HG02973 (cell line): ENCODE results near the gene MAGEA9.
"Not testable (repeated sequence)": the region's sequence is repeated elsewhere in the genome, so short reads cannot be mapped to it uniquely, and the experiment has no call there.

Experiments used
- ATAC-seq: cut with Tn5 transposase; IDR thresholded peaks from one replicate; pipeline ENCODE4 v1.9.1; 2021; ENCODE audit warnings: moderate library complexity; ENCODE audit not compliant: unreplicated experiment

The MAGEA9 gene, protein sequence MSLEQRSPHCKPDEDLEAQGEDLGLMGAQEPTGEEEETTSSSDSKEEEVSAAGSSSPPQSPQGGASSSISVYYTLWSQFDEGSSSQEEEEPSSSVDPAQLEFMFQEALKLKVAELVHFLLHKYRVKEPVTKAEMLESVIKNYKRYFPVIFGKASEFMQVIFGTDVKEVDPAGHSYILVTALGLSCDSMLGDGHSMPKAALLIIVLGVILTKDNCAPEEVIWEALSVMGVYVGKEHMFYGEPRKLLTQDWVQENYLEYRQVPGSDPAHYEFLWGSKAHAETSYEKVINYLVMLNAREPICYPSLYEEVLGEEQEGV

DNA sequence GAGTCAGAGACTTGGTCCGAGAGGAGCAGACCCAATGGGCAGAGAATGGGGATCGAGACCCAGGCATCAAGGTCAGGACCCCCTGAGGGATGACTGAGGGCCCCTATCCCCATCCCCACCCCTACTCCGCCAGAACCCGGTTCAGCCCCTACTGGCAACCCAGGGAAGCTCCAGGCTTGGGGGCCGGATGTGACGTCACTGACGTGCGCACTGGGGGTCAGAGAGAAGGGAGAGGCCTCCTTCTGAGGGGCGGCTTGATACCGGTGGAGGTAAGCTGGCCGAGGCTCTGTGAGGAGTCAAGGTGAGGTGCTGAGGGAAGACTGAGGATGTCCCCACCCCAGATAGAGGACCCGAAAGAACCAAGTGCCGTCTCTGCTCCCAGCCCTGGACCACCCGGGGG, at the start of gene MAGEA9:
Gene MAGEA9, plus strand, starts transcription at position 204 of the 400 bp plus-strand sequence. CDS start 4,281 bp downstream, outside the sequence.
- ATAC-seq, result not testable (repeated sequence)

DNA sequence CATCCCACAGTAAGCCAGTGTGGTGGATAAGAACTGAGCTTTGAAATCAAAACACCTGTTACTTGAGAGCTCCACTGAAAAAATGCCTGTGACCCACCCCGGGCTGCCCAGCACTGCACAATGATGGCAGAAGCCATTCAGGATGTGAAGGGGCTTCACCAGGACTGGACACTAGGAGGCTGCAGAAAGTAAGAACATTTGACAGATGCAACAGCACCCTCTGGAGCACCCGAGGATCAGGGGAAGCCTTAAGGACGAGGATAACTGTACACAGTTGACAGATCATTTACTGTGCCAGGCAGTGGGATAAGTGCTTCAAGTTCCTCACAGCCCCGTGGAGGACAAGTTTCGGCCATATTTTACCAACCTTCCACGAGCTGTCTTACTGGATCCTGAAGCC, 39.5 kb upstream of the MAGEA9 start:
- ATAC-seq, result not testable (repeated sequence)

DNA sequence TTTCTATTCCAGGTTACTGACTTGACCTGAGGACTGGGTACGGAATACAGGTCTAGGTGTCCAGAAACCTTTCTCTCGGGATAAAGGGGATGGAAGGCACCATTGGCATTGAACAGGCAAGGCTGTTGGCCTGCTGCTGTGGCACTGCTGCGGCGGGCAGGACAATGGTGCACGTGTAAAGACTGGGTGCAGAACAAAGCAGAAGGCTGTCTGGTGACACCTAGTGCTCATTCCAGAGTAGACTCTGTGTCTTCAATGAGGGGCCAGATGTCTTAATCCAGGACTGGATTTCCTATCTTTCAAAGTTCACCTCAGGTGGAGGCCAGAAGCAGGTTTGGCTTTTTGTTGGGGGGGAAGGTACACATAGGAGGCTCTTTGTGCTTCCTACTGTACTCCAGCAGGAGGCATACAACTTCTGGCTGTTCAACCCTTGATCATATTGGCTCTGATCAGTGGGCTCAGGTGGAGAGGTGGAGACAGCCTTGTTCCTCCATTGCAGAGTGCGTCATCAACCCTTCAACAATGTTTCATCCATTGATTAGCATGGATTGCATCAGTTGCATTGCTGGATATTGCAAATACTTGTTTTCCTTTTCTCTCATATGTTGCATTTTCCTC, 35.2 kb upstream of the MAGEA9 start:
- ATAC-seq, result not testable (repeated sequence)

DNA sequence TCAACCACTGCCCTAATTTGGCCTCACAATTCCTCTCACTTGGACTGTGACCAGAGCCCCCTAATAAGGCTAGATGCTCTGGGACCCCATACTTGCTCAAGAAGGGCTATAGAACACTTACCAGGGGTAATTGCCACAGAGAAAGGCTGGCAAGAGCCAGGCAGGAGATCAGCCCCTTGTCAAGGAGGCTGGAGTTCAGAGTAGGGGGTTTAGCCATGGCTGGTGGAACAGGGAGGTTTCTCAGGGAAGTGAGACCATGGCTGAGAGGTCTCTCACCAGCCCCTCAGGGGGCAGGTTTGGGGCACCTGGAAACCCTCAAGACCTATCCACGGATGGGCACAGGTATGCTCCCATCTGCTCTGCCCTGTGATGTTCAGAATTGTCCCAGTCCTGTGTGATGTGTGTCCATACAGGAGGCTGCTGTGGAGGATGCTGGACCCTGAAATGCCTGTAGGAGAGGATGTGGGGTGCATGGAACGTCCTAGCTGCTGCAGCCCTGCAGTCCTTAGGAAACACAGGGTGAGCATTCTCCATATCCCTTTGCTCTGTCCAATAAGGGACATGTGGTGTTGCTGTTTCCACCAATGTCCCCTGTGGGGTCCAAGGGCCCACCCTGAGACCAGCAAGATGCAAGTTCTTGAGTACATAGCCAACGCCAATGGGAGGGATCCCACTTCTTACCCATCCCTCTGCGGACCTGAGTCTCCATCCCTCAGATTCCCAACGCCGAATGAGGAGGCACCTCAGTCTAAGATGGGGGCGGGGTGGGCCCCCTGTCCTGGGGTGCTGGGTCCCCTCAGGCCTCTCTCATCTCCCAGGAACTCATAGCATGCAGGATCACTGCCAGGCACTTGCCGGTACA, 24.3 kb upstream of the MAGEA9 start:
- ATAC-seq, result no peak

DNA sequence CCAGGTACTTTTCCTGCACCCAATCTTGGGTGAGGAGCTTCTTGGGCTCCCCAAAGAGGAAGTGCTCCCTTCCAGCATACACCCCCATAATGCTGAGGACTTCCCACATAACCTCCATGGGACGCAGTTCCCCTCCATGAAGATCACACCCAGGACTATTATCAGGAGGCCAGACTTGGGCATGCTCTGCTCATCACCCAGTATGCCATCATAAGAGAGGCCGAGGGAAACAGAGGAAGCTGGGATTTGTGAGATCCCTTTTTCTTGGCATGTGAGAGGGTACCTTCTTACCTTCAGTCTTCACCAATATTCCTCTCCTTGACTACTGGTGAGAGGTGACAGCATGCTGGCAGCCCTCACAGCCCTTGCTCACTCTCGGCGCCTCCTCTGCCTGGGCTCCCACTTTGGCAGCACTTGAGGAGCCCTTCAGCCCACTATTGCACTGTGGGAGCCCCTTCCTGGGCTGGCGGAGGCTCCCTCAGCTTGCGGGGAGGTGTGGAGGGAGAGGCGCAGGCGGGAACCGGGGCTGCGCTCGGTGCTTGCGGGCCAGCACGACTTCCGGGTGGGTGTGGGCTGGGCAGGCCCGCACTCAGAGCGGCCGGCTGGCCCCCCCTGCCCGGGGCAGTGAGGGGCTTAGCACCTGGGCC, 23.5 kb upstream of the MAGEA9 start:
- no peak for ATAC-seq

DNA sequence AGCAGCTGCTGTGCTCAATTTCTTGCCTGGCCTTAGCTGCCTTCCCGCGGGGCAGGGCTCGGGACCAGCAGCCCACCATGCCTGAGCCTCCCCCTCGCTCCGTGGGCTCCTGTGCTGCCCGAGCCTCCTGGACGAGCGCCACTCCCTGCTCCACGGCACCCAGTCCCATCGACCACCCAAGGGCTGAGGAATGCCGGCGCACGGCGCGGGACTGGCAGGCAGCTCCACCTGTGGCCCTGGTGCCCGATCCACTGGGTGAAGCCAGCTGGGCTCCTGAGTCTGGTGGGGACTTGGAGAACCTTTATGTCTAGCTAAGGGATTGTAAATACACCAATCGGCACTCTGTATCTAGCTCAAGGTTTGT, 23.0 kb upstream of the MAGEA9 start:
- ATAC-seq, result not testable (repeated sequence)

DNA sequence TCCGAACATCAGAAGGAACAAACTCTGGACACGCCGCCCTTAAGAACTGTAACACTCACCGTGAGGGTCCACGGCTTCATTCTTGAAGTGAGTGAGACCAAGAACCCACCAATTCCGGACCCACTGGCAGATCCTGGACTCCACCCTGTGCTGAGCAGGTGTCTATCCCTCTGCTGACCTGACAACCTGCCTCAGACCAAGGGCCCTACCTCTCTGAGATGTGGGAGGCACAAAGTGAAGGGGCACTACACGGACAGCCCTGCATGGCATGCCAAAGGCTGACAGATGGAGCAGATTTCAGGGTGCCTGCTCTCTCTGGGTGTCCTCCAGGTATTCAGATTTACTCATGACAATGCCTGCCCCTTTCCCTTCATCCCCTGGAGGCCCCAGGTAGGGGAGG, 21.9 kb upstream of the MAGEA9 start:
- no peak for ATAC-seq

DNA sequence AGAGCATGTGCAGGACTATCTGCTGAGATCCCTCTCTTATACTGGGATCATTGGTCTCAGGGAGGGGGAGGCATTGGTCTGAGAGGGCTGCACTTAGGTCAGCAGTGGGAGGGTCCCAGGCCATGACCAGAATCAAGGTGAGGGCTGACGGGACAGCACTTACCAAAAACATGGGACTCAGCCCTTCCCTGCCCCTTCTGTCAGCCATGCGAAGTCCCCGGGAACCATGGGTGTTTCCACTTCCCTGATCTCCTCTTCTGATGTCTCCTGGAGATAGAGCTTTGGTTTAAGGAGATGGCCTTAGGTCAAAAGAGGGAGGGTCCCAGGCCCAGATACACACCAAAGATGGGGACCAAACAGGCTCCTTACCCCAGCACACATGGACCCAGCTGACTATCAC, 20.8 kb upstream of the MAGEA9 start:
- no peak for ATAC-seq

DNA sequence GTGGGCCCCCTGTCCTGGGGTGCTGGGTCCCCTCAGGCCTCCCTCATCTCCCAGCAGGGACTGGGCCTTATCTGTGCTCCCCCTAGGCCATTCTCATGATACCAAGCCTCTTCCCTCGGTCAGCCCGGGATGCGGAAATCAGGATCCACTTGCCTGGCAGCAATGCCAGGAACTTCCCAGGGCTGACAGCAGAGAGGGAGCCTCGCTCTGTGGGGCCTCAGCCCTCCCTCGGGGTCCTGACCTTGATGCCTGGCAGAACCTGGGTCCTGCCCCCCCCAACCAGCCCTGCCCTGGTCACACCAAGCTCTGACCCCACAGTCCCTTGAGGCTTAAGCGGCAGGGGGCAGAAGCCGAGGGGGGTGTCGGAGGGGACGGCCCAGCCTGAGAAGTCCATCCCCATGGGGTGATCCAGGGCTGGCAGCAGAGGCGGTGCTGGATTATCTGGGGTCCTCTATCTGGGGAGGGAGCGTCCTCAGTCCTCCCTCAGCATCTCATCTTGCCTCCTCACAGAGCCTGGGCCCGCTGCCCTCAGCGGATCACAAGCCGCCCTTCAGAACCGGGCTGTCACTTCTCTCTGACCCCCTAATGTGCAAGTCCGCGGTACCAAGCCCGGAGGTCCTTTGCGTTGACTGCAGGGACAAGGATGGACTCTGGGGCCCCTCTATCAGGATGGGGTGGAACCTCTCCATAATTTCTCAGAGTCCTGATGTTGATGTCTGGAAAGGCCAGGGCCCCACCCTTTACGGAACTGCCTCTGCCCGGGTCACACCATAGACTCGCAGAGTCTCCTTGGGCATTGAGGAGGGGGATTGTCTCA, 19.7 kb upstream of the MAGEA9 start:
- ATAC-seq, result not testable (repeated sequence)

DNA sequence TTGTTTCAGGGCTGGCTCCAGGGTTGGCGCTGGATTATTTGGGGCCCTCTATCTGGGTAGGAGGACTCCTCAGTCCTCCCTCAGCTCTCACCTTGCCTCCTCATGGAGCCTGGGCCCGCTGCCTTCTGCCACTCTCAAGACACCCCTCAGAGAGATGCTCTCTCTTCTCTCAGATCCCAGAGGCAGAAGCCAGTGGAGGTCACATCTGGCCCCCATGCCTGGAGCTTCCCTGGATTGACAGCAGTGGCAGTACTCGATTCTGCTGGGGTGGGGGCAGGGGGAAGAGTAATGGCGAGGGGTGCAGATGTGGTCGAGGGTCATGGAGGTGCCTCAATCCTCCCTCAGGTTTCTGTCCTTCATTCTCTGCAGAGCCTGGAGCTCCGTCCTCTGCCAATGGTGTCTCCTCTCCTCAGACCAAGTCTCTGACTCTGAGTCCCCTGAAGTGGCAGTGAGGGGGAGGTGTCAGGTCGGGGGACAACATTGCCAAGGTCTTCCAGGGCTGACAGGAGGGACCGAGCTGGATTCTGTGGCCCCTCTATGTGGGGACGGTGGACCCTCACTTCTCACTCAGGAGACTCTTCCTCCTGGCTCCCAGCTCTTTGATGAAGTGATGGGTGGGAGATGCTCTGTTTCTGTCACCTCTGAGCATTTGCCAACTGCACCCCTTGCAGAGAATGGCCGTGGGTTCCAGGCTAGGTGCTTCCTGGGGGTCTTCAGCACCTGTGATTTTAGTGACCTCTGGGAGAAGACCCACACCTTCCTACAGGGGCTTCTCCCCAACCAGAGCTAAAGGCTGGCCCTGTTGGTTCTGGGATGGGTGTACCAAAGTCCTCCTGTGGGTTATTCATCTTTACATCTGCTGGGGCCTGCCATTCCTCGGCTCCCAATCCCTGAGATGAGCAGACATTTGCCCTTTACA, 18.8 kb upstream of the MAGEA9 start:
- ATAC-seq, result no peak

DNA sequence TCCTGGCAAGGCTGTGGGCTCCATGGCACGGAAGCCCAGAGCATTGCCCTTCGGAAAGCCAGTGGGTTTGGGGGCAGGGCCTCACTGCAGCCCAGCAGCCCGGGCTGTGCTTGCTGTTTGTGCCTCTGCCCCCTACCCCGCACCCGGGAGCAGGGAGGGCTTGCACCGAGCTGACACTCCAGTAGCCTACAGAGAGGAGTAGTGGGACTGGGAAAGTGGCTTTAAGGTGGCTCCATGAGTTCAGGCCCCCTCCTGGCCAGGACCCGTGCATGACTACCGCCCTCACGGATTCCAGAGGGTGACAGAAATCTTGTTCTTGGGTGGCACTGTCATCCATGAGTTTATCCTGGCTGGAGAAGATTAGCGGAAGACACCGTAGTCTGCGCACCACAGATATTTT, 11.4 kb upstream of the MAGEA9 start:
- ATAC-seq, result not testable (repeated sequence)

DNA sequence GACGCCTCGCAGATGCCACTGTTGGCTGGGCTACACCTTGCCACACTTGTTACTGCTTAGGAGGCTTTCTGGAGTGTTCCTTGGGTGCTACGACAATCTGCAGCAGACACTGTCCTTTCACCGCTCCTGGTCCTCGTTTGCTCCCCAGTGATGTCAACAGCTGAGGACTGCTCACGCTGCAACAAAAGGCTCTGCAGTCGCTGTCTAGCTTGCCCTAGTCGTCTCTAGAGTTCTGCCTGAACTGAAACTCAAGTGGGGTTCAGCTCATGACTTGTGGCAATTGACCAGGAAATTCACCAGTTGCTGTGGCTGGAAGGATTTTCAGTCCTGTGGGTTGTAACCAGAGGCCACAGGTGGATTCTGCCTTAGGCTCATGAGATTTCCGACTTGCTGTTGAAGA, 8.7 kb upstream of the MAGEA9 start:
- ATAC-seq, result not testable (repeated sequence)

DNA sequence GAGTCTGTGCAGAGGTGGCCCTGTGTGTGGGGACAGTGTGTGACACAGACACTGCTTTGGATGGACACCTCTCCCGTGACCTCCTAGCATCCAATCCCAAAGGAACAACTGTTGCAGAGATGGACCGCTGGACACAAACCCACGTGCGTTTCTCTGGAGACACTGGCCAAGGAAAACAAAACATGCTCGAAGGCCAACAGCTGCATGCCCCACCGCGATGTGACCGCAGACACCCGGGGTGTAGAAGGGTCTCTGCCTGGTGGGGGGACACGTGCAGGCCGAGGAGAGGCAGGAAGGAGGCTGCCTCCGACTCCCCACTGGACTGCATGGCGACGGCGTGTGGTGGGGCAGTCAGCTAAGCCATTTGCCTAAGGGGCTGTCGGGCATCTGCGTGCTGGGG, 8.0 kb upstream of the MAGEA9 start, which contains the start of gene HSFX1:
Gene HSFX1, plus strand, starts transcription at position 301 of the 400 bp plus-strand sequence. CDS start 614 bp downstream, outside the sequence.
- not testable (repeated sequence) for ATAC-seq

DNA sequence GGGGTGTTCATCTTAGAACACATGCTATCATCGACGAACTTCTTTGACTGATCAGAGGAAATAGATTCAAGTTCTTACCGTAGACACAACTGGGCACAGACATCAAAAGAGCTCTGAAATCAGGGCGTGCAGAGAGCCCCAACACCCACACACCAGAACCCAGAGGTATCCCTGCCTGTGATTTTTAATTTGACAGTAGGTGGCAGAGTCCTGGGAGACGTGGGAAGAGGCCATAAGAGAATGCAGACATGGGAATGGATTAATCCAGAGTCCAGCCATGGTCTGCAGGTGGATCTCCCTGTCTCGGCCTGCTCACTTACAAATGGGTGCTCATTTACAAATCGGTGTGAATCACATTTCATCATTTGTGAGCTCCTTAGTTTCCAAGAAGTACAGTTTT, 3.7 kb upstream of the MAGEA9 start:
- not testable (repeated sequence) for ATAC-seq

DNA sequence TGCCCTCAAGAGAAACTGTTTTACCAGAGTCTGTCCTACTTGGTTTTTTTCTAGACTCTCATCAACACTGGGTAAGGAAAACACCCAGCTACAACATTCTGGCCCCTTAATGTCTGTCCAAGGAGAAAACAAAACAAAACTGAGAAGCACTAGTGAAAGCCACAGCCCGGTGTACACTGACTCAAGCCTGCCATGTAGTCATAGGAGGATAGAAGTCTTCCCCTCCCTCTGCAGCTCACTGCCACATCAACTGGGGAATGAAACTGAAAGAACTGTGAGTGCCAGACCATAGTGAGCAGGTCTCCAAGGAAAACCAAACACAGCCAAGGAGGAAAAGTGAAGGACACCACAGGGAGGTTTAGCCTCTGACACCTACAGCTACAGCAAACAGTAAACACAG, 13.8 kb downstream of the MAGEA9 start:
- peak; percentile 98 for ATAC-seq

DNA sequence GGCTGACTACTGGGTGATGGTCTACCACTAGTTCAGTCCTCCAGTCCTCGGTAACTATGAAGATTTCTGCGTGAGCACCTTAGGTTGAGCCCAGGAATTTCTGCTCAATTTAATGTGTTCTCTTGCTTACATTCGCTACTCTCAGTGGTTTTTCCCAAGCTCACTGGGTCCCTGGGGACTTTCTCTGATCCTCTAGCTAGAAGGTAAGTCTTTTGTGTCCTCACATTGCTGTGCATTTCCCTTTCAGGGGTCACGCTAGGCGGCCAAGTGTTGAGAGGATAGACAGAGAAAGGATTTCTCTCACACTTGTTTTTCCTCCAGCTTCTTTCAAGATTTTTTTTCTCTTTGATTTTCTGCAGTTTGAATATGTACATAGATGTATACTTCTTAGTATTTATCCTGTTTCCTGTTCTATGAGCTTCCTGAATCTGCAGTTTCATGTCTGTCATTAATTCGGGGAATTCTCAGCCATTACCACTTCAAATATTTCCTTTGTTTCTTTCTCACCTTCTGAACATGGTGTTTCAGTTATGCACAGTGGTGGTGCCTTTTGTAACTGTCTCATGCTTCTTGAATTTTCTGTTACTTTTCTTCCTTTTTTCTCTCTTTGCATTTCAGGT, 17.5 kb downstream of the MAGEA9 start:
- ATAC-seq, result no peak

DNA sequence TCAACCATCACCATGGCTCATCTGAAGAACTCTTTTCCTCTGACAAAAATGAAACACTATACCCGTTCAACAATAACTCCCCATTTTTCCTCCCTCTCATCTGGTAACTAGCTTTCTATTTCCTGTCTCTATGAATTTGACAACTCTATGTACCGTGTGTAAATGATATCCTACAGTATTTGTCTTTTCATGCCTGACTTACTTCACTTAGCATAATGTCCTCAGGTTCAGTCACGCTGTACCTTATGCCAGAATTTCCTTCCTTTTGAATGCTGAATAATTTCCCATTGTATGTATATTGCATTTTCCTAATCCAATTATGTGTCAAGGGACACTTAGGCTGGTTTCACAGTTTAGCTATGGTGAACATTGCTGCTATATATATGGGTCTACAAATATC, 18.2 kb downstream of the MAGEA9 start:
- no peak for ATAC-seq

DNA sequence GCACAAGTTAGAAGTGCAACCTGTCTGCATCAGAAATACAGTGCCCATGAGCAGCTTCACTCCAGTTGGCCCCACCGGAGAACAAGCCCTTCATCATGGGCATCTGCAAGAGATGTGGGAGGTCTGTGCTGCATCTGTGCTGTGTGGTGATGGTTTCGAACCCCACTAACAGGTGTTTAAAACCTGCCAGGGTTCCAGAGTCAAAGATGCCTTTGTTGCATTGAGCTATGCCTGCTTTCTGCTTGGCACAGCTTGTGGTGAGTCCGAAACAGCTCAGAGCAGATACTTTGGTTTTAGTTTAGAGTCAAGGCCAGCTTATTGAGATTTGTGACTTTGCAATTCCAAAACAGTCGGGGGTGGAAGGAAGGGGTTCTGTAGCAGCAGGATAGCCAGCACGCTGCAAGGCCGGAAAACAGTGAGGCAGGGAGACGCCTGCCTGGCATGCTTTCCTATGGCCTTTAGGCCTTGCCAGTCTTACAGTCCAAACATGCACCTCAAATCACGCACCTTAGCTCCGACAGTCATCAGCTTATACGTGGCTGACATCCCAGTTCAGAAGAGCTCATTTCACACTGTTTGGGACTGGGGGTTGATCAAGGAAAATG, 21.8 kb downstream of the MAGEA9 start:
- ATAC-seq, result no peak
